D721Med (cell line): ENCODE measurements around the gene LBHD2.

Experiments
- DNase-seq: peaks from one replicate; pipeline ENCODE4 v3.0.0; 2011; ENCODE audit warnings: low spot score; ENCODE audit not compliant: insufficient read length
- FAIRE-seq: peaks from 2 replicates; lab custom pipeline; 2011; peaks lifted over from hg19 to GRCh38; lab: Jason Lieb, UNC
- CTCF ChIP-seq: IDR thresholded peaks from 2 replicates; pipeline ENCODE4 v1.5.1; 2012; ENCODE audit warnings: mild to moderate bottlenecking, control low read depth; ENCODE audit not compliant: insufficient read depth; ENCODE audit errors: missing control alignments

LBHD2 gene

GRCh38 chr14:103132381-103133209 lies 48.6 kb downstream of the LBHD2 start:
- no peak for TF ChIP-seq CTCF
- DNase-seq, result no peak
- no peak for FAIRE-seq

- DNase-seq (no peak), FAIRE-seq (no peak)
- no peak for TF ChIP-seq CTCF
These were observed 49.5 kb downstream of the LBHD2 start for GRCh38 chr14:103133210-103134140.

- no peak for FAIRE-seq
These were observed 50.4 kb downstream of the LBHD2 start for GRCh38 chr14:103134405-103134804.

GRCh38 chr14:103134919-103135318 lies 50.9 kb downstream of the LBHD2 start:
- no peak for TF ChIP-seq CTCF
- DNase-seq, result no peak
- no peak for FAIRE-seq

More at GRCh38 chr14:103134405-103134804, 50.4 kb downstream of the LBHD2 start:
- DNase-seq, result no peak
- no peak for TF ChIP-seq CTCF

GRCh38 chr14:103135333-103136260 lies 51.6 kb downstream of the LBHD2 start:
- TF ChIP-seq CTCF, result no peak
- DNase-seq (no peak), FAIRE-seq (no peak)

GRCh38 chr14:103136388-103137271 lies 52.6 kb downstream of the LBHD2 start:
- no peak for TF ChIP-seq CTCF
- no peak for DNase-seq
- FAIRE-seq, result no peak
